SK-N-SH (cell line): ENCODE results near the gene STX18. TPM values are rescaled to one million over a fixed set of nuclear protein-coding genes. Genes with fewer than 3 reads are reported as not detected.

ENCODE experiments used
- CTCF ChIA-PET: fragments of 300-600, 350-600 bp; formaldehyde crosslinking; extraction: SDS; loops from one replicate; lab custom pipeline; 2021; lab: Yijun Ruan, JAX
- POLR2A ChIA-PET: fragments of 350-600 bp; sonication (Branson Sonifier 250); formaldehyde crosslinking; extraction: SDS; loops from one replicate; lab custom pipeline; 2020; ENCODE audit warnings: antibody characterized with exemption, inconsistent platforms; lab: Yijun Ruan, JAX
- DNase-seq: peaks from one replicate; pipeline ENCODE4 v3.0.0; 2012
- H2AFZ ChIP-seq: fragments of 200-600 bp; sonication (generic); 2 replicates; pipeline ENCODE4 v1.8.1; 2016; ENCODE audit warnings: antibody characterized with exemption, mild to moderate bottlenecking, low read depth
- H3F3A ChIP-seq: fragments of 200-600 bp; sonication (generic); replicated peaks from 2 replicates; pipeline ENCODE3; 2016; ENCODE audit warnings: antibody characterized with exemption, mild to moderate bottlenecking; ENCODE audit not compliant: insufficient read depth
- H3K27ac ChIP-seq, 2 experiments: fragments of 200-500 bp in 1 of 2; fragments of 200-600 bp in 1 of 2; sonication (Bioruptor generic) in 1 of 2; sonication (generic), shearing (Covaris generic) in 1 of 2; 2 replicates each; pipeline versions ENCODE4 v1.5.1 to v1.6.1; 2014 to 2016; ENCODE audit warnings: low read depth in 2 of 2, inconsistent platforms in 1 of 2, low read length in 1 of 2, mild to moderate bottlenecking in 1 of 2, mixed read lengths in 1 of 2
- H3K27me3 ChIP-seq: fragments of 200-600 bp; sonication (generic), shearing (Covaris generic); 2 replicates; pipeline ENCODE4 v1.6.1; 2016; ENCODE audit warnings: mixed run types; ENCODE audit not compliant: insufficient read depth
- H3K36me3 ChIP-seq, 2 experiments: fragments of 200-500 bp in 1 of 2; fragments of 200-600 bp in 1 of 2; sonication (Bioruptor generic) in 1 of 2; sonication (generic) in 1 of 2; replicated peaks in 1 of 2; 2 replicates each; pipeline versions ENCODE3 to v1.5.1; 2014 to 2016; ENCODE audit warnings: low read length in 1 of 2, mild to moderate bottlenecking in 1 of 2; ENCODE audit not compliant: insufficient read depth in 2 of 2, control insufficient read depth in 1 of 2
- H3K4me1 ChIP-seq, 2 experiments: fragments of 200-500 bp in 1 of 2; fragments of 200-600 bp in 1 of 2; sonication (Bioruptor generic) in 1 of 2; sonication (generic), shearing (Covaris generic) in 1 of 2; 2 replicates each; pipeline versions ENCODE4 v1.5.1 to v1.6.1; 2014 to 2016; ENCODE audit warnings: low read depth in 1 of 2, low read length in 1 of 2, mixed run types in 1 of 2; ENCODE audit not compliant: insufficient read depth in 2 of 2, control insufficient read depth in 1 of 2
- H3K4me2 ChIP-seq: fragments of 200-600 bp; sonication (generic), shearing (Covaris generic); 2 replicates; pipeline ENCODE4 v1.6.1; 2017; ENCODE audit warnings: mixed run types
- H3K4me3 ChIP-seq, 2 experiments: fragments of 200-500 bp in 1 of 2; fragments of 200-600 bp in 1 of 2; sonication (Bioruptor generic) in 1 of 2; sonication (generic), shearing (Covaris generic) in 1 of 2; 2 replicates each; pipeline versions ENCODE4 v1.5.1 to v1.8.1; 2014 to 2016; ENCODE audit warnings: low read depth in 2 of 2, inconsistent platforms in 1 of 2, low read length in 1 of 2, mild to moderate bottlenecking in 1 of 2, mixed read lengths in 1 of 2, moderate library complexity in 1 of 2
- H3K79me2 ChIP-seq: fragments of 200-600 bp; sonication (generic); 2 replicates; pipeline ENCODE4 v1.8.1; 2017; ENCODE audit warnings: mild to moderate bottlenecking; ENCODE audit not compliant: insufficient read depth
- H3K9ac ChIP-seq: fragments of 200-600 bp; sonication (generic); 2 replicates; pipeline ENCODE4 v1.6.1; 2017; ENCODE audit warnings: mixed run types
- H3K9me2 ChIP-seq: fragments of 200-600 bp; sonication (generic); 2 replicates; pipeline ENCODE4 v1.6.1; 2017; ENCODE audit warnings: mixed run types
- H3K9me3 ChIP-seq: fragments of 200-600 bp; sonication (generic); 2 replicates; pipeline ENCODE4 v1.6.1; 2017; ENCODE audit warnings: mixed run types, mild to moderate bottlenecking, moderate library complexity
- H4K20me1 ChIP-seq: fragments of 200-600 bp; sonication (generic); 2 replicates; pipeline ENCODE4 v1.6.1; 2017; ENCODE audit warnings: mild to moderate bottlenecking, mixed run types; ENCODE audit not compliant: insufficient read depth
- CTCF ChIP-seq: fragments of 200-600 bp; sonication (generic); IDR thresholded peaks from 2 replicates; pipeline ENCODE4 v1.6.1; 2017; ENCODE audit warnings: antibody characterized with exemption, mild to moderate bottlenecking, moderate library complexity
- EZH2phosphoT487 ChIP-seq: fragments of 200-600 bp; sonication (generic); IDR thresholded peaks from 2 replicates; pipeline ENCODE4 v1.6.1; 2017; ENCODE audit warnings: low read depth, mixed run types, mild to moderate bottlenecking, antibody characterized with exemption, moderate library complexity, borderline replicate concordance
- FOXM1 ChIP-seq: IDR thresholded peaks from 2 replicates; pipeline ENCODE4 v1.4.0; 2012; ENCODE audit warnings: low read depth, mild to moderate bottlenecking
- GATA2 ChIP-seq: sonication (generic); formaldehyde crosslinking; IDR thresholded peaks from 2 replicates; pipeline ENCODE4 v1.5.0; 2020; ENCODE audit warnings: mild to moderate bottlenecking, missing genetic modification reagents
- JUND ChIP-seq: IDR thresholded peaks from 2 replicates; pipeline ENCODE4 v1.4.0; 2012
- MEF2A ChIP-seq: IDR thresholded peaks from 2 replicates; pipeline ENCODE4 v1.4.0; 2012; ENCODE audit warnings: low read depth, borderline replicate concordance
- MXI1 ChIP-seq: IDR thresholded peaks from 2 replicates; pipeline ENCODE4 v1.6.1; 2012; ENCODE audit warnings: mild to moderate bottlenecking, low read depth, low read length, improper control_type of control experiment
- RAD21 ChIP-seq: IDR thresholded peaks from 2 replicates; pipeline ENCODE4 v1.6.1; 2012; ENCODE audit warnings: mild to moderate bottlenecking, low read length
- SMC3 ChIP-seq: IDR thresholded peaks from 2 replicates; pipeline ENCODE4 v1.6.1; 2012; ENCODE audit warnings: low read depth, low read length, improper control_type of control experiment
- WGBS: methylation state at CpG from one replicate; pipeline ENCODE4 v1.1.6; 2017; ENCODE audit warnings: low lambda C conversion rate; 5-methylcytosine and 5-hydroxymethylcytosine counted together
- polyA plus RNA-seq, 3 experiments: library from polyadenylated mRNA; depleted of rRNA; stranded (reverse); fragments of >200 nt; gene quantifications; 2 replicates each; pipeline ENCODE4 v1.2.3, GENCODE V29; 2012

The STX18 gene
- polyA plus RNA-seq, 1 of the 3 experiments (the other 2 are of a cell fraction), result 17.3 TPM

GRCh38 chr4:4481399-4481994, 60.4 kb downstream of the STX18 start:
- H3K9me2 ChIP-seq, result no peaks in the 10 kb centered on the region
- POLR2A ChIA-PET, result interaction anchor here (0.7 to 1.0 kb wide), 2 partner anchors 61 to 1168 kb away, joined by 3 read pairs; partner anchors contain the start of gene STX18
- no peak overlapping the region for H3K27ac ChIP-seq
- no peak overlapping the region for H2AFZ ChIP-seq
- no peaks in the 10 kb centered on the region for H3K27me3 ChIP-seq
- H3K9me3 ChIP-seq, result no peaks in the 10 kb centered on the region
- H3K4me1 ChIP-seq, result peaks cover 0 to 4% of the 10 kb centered on the region in 2 experiments; a peak in 1 of 4 replicates
- peaks cover 7% of the 10 kb centered on the region; the same call in 1 of the 2 replicates for H4K20me1 ChIP-seq
- H3K79me2 ChIP-seq, result 0 out of 2 replicates have a peak, but pooled peaks cover 12% of the 10 kb centered on the region
- no peak overlapping the region for H3K4me3 ChIP-seq
- no peaks in the 10 kb centered on the region for H3K36me3 ChIP-seq
- no peak overlapping the region for H3K4me2 ChIP-seq
- TF ChIP-seq EZH2phosphoT487, result no peak
- no peak for TF ChIP-seq MXI1
- TF ChIP-seq, all 33 proteins: peak for 0
- 83% methylated on average over 3 of the region's 3 CpGs for WGBS
- Histone ChIP-seq H3F3A (peaks cover 4% of the 10 kb centered on the region), H3K9ac (no peak overlapping the region)
- CTCF ChIA-PET, result interaction anchor here (0.6 to 4.8 kb wide), 24 partner anchors 8 to 395 kb away, joined by 3 to 37 read pairs (median 4); no protein-coding TSS in a partner anchor
- DNase-seq, result no peak

- Histone ChIP-seq H2AFZ (no peak overlapping the region), H3K4me2 (no peak overlapping the region), H3K79me2 (0 out of 2 replicates have a peak, but pooled peaks cover 12% of the 10 kb centered on the region), H3K9ac (no peak overlapping the region), H3K9me2 (no peaks in the 10 kb centered on the region), H3F3A (peaks cover 4% of the 10 kb centered on the region), H3K27ac (no peak overlapping the region), H3K9me3 (no peaks in the 10 kb centered on the region), H3K4me1 (peaks cover 0 to 4% of the 10 kb centered on the region in 2 experiments; a peak in 1 of 4 replicates), H3K4me3 (no peak overlapping the region), H4K20me1 (peaks cover 7% of the 10 kb centered on the region; the same call in 1 of the 2 replicates), H3K36me3 (no peaks in the 10 kb centered on the region), H3K27me3 (no peaks in the 10 kb centered on the region)
- DNase-seq, result peak; percentile 45
- CTCF ChIA-PET, result interaction anchor here (0.6 to 4.8 kb wide), 25 partner anchors 8 to 396 kb away, joined by 3 to 37 read pairs (median 4); no protein-coding TSS in a partner anchor
- no peak for TF ChIP-seq GATA2 (CRISPR knock-in tag)
- peak; percentile 61 for TF ChIP-seq RAD21
- no peak for TF ChIP-seq FOXM1
- no peak for TF ChIP-seq JUND
- TF ChIP-seq CTCF, result peak; percentile 69
- peak; percentile 29; the same call in 1 of the 2 replicates for TF ChIP-seq SMC3
- no peak for TF ChIP-seq MEF2A
- POLR2A ChIA-PET, result interaction anchor here (0.7 to 1.0 kb wide), 2 partner anchors 61 to 1169 kb away, joined by 3 read pairs; partner anchors contain the start of gene STX18
- WGBS, result 72% methylated on average over 6 of the region's 6 CpGs
Observed at GRCh38 chr4:4480685-4481398, 61.0 kb downstream of the STX18 start.
